KG1 (cell line): ENCODE measurements around the gene CSNK1E.

Experiments
- DNase-seq: peaks from one replicate; lab custom pipeline; 2025; lab: John Stamatoyannopoulos, UW

CSNK1E gene

DNA sequence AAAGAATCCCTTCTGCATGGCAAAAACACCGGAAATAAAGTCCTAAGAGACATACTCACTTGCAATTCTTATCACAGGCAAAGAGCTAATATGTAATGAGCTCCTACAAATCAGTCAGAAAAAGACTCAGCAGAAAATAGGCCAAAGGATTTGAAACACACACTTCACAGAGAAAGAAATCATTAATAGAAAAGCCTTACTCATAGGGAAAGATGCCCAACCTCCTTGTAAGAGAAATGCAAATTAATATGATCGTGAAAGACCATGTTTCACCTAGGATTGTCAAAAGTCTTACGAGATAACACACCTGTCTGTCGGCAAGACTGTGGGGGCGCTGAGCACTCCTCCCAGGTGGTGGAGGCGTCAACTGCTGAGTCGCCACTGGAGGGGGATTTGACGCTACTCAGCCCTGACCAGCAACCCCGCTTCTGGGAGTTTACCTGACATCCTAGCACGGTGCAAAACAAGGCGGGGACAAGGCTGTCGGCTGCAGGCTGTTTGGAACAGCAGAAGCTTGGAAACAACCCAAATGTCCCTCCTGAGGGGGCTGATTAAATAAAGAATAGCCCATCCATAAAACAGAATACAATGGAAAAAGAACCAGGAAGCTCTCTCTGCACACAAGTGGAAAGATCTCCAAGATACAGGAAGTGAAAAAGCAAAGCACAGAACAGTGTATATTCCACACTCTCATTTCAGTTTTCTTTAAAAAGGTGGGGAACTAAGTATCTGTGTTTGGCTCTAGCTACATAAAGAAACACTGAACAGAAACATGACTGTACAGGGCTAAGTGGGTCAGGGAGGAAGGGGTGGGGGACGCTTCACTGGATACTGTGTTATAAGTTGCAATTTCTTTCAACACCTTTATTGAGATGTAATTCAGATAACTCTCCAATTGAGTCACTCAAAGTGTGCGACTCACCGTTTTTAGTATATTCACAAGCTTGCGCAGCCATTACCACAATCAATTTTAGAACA is 11.5 kb downstream of the CSNK1E start:
- no peak for DNase-seq

DNA sequence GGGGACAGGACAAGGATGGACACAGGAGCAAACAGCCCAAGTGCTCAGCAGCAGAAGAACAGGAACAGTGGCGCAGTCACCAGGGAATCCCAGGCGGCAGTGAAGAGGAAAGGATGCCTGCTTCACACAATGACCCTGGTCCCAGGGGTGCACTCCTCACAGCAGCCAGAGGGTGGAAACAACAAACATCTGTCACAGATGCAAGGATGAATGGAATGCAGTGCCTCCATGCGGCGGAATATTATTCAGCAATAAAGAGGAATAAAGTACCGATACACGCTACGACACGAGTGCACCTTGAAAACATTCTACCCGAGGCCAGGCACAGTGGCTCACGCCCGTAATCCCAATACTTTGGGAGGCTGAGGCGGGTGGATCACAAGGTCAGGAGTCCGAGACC is 12.7 kb downstream of the CSNK1E start:
- no peak for DNase-seq

DNA sequence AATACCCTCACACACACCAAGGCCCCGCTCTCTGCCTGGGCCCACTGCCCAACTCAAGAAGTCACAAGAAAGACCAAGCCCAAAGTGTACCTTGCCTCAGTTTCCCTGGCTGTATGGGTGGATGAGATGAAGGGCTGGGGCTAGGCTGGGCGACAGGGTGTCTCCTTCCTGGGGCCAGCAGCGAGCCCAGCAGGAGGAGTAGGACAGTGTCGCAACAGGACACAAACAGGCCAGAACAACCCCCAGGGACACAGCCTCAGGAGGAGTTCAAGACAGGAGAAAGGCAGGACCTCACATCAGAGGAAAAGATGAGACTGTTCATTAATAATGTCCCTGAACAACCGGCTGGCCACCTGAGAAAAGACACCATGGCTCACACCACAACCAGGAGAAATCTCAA is 13.3 kb downstream of the CSNK1E start:
- no peak for DNase-seq

DNA sequence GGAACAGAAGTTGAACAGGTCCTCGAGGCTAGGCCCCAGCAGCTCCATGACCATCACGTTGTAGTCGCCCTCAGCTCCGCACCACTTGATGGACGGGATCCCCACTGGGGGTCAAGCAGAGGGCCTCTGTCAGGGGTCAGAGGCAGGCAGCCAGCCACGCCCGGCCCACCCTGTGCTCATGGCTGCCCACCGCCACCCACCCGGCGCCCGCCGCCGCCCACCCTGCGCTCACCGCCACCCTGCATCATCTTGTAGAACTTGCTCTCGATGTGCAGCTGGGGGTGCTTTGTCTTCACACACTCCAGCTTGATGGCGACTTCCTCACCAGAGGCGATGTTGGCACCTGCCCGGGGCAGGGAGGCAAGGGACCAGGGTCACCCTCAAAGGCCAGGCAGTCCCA is 14.3 kb downstream of the CSNK1E start:
- DNase-seq, result no peak

DNA sequence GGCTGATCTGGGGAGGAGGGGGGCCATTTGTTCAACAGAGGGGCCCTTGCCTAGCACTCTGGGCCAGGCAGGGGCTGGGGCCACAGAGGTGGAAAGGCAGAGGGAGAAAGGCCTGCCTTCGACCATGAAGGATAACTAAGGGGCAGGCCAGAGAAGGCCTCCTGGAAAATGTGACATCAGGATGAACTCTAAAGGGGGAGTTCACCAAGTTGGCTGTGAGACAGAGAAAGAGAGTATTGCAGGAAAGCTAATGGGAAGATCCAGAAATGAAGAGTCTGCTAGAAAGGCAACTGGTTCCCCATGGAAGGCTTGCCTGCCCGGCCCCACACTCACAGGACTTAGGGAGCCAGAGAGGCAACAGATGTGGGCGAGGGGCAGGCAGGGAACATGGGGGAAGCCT is 16.3 kb downstream of the CSNK1E start:
- no peak for DNase-seq

DNA sequence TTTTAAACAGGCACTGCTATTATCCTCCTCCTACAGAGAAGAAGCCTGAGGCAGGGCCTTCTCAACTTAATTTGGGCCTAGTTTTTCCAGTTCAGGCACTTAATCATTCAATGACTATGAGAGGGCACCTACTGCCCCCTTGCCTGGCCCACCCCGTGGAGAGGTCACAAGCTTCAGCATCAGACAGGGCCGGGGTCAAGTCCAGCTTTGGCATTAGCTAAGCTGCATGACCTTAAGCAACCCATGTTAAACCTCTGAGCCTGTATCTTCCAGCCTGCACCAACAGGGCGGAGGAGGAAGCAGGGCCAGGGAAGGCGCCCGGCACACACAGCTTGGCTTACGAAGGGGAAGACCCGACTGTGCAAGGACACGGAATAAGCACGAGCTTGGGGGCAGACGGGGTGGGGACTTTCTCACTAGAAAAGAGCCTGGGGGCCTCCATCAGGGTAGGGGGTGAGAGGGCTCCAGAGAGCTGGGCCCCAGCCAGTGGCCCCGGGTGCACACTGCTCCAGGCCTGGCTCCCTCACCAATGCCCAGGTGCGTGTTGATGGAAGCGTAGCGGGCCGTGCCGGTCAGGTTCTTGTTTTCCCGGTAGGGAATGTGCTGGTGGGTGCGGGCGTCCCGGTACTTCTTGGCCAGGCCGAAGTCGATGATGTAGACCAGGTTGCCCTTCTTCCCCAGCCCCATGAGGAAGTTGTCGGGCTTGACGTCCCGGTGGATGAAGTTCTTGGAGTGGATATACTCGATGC is 16.9 kb downstream of the CSNK1E start:
- DNase-seq, result no peak

DNA sequence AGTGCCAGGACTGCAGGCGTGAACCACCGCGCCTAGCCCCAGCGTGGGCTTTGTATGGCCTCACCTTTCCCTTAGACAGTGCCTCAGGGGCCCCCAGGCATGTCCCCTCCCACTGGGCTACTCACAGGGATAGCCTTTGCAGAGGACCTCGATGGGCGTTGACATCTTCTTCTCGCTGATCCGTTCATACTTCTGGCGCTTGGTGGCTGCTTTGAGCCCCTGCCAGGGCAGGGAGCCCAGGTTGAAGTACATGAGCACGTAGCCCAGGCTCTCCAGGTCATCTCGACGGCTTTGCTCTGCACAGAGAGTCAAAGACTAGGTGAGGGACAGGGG is 17.5 kb downstream of the CSNK1E start:
- DNase-seq, result no peak

DNA sequence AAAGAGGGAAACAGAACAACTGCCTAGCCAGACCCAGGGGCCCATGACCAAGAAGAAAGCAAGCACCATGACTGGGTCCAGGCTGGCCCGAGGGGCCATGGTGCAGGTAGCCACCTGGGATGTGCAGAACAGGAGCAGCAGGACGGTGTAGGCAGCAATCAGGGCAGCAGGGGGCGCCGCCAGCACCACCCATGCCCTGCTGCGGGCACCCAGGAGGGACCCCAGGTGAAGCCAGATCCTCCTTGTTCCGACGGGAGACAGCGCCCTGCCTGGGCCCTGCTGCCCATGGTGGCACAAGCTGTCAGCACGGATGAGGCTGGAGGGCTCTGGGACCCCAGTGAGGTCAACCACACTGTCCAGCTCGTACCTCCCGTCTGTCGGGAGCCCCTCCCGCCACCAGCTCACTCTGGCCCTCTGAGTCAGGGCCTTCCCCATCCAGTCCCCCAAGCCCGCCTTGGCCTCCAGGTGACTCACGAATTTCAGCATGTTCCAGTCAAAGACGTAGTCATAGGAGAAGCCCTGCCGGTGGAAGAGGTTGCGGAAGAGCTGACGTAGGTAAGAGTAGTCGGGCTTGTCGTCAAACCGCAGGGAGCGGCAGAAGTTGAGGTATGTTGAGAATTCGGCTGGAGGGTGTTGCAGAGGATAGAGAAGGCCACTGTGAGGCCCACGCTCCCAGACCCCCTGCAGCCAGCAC is 18.8 kb downstream of the CSNK1E start:
- no peak for DNase-seq

DNA sequence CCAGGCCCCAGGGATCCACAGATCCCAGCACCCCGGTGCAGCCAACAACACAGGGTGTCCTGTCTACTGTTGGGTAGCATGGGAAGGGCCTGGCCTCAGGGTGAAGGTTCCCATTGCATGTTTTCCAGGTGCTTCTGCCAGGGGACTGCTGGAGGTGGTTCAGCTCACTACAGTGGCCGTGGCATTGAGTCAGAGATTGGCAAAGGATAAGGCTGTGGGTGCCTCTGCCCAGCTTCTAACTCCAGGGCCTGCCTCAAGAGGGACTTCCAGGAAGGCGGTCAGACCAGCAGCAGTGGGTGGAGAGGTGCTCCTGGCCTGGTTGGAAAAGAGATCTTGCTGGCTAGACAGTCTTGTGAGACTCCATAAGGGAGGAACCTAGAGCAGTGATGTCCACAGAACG is 20.9 kb downstream of the CSNK1E start:
- no peak for DNase-seq

DNA sequence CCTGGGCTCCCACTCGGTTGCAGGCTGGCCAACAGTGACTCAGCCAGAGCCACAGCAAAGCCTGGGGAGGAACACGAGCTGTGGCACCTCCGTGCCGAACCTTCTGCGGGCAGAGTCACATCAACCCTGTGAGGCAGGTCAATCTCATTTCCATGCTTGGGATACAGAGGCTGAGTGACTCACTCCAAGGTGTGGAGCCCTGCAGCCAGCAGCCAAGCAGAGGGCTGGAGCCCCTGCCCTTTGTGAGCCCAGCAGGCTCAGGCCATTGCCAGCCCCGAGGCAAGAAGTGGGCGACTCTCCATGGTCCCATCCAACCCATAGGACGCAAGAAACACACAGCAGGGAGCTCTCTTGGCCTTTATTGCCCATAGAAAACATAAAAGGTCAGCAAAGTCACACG is 21.4 kb downstream of the CSNK1E start:
- no peak for DNase-seq

DNA sequence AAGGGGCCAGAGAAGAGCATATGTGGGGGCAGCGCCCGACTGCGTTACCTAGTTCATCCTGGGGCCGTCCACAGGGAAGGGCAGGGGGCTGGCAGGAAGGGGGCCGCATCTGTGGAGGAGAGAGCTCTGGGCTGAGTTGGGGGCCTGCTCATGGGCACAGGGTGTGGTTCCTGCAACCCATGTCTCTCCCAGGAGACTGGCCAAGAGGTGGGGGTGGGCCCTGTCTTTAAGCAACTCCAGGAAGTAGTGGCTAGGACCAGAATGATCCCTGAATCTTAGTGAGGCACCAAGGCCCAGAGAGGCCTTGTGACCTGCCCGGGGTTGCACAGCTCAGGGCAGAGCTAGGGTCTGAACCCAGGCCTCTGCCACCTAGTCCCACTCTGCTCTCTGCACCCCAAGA is 21.9 kb downstream of the CSNK1E start:
- DNase-seq, result no peak

DNA sequence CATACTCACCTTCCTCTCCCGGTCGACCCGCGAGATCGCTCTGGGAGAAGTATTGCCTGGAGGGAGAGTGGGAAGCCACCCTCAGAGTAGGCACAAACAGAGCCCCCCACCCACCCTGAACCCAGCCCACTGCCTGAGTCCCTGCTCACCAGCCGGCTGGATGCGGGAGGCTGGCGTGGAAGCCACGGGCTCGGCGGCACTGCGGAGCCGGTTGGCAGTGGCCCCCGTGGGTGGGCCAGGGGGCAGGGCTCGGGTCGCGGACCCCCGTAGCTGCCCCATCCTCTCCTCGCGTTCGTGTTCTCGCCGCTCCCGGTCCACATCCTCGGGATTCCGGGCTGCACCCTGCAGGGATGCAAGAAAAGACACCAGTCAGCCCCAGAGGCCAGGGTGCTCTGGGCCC is 23.0 kb downstream of the CSNK1E start:
- no peak for DNase-seq

DNA sequence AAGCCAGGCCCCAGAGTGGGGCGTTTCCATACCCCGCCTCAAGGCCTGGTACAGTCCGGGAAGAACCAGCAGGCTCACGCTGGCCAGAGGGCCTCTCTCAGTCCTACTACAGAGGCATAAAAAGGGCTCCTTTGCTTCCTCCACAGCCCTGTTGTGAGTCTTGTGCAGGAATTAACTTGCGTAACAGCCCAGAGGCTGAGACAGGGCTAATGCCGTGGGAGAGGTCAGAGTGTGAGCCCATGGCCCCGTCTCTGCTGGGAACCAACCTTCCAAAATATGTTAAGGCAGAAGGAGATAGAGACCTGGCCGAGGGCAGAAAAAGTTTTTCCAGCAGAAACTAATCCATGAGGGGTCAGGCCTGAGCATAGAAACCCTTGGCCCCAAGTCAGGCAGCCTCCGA is 24.5 kb downstream of the CSNK1E start:
- no peak for DNase-seq

DNA sequence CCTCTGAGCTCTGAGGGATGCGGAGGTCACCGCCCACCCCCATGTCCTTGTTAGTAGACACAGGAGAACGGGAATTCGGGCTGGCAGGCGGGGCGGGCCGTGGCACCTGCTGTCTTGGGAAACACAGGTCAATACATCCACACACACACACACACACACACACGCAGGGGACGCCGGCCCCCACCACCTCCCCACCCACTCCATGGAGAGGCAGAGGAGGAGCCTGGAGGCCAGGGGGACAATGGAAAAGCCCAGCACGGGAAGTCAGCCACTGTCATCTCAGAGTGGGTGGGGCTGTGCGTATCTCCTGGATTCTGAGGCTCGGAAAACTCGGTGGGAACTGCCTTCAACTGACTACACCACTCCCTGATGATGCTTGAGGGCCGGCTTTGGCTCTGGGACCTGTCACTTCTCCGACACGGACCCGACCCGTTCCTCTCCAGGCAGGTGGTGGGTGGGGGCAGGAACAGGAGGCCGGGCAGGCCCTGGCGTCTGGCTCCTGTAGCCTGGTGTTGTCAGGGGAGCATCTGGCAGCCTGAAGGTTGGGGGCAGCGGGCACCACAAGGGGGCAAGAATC is 25.9 kb downstream of the CSNK1E start:
- DNase-seq, result no peak

DNA sequence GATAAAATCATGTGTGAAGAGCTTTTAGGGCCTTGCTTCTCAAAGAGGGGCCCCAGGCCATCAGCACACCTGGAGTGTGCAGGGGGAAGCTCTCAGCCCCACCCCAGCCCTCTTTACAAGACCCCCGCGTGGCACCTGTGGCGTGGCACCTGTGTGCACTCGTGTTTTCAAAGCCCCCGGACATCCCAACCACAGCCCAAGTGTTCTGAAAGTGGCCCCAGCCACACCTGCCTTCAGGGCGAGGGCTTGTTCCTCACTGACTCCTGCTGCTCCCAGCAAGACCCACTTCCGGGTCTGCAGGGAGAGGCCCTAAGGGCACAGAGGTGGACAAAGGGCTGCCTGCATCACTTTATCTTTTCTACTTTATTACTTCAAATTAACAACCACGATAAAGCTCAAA is 26.9 kb downstream of the CSNK1E start:
- DNase-seq, result no peak

DNA sequence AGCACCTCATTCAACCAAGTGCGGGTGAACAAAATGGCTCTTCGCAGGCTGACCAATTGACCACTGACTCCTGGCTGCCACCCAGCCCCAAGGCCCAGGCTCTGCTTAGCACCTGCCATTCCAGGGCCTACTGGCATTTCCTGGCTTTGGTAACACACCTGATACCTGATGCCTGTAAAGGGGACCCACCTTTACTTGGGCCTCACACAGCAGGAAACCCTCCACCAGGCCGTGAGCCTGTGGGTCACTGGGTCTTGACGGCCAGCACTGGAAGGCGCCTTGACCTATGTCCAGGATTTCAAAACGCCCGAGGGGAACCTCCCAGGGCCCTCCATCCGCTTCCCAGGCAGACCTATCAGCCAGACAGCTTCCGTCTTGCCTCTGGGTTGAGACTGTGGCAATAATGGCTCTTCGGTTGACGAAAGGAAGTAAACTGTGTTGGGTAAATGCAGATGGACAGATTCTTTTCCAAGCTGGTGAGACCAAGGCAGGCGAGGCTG is 27.6 kb downstream of the CSNK1E start:
- no peak for DNase-seq

DNA sequence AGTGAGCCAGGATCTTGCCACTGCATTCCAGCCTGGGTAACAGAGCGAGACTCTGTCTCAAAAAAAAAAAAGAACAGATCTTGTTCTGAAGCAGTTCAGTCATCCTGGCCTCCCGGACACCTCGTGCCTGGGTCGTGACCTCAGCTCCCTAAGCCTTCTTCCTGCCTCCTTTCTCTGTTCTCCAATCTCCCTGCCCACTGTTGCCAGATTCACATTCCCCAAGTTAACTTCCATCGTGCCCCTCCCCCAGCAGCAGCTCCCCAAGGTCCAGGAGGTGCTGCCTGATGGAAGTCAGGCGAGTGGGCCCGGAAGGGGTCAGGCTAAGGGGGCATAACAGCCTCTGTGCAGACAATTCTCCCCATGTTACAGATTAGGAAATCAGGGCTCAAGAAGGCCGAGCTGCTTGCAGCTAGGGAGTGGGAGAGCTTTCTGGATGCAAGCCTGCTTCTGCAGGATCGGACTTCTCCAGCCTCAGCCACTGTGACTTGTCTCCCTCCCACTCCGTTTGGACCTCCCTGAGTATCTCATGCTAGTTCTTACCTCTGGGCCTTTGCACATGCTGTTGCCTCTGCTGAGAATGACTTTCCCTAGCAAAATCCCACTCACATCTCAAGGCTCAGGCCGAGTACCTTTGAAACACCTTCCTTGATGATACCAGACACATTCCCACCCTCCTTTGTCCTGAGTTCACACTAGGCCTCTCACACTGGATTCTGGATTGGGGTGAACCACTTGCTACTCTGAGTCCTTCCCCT is 30.1 kb downstream of the CSNK1E start:
- DNase-seq, result no peak

DNA sequence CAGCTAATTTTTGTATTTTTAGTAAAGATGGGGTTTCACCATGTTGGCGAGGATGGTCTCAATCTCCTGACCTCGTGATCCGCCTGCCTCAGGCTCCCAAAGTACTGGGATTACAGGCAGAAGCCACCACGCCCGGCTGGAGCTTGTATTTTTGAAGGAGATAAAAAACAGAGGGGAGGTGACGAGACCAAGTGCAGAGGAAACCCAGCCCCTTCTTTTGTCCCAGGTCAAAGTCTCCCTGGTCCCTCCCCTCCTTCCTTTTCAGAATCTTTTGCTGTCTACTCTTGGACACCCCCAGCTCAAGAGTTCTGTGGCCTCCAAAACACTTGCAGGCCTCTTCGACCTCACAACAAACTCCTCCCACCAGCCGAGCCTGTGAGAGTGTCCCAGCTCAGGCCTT is 32.2 kb downstream of the CSNK1E start:
- no peak for DNase-seq

DNA sequence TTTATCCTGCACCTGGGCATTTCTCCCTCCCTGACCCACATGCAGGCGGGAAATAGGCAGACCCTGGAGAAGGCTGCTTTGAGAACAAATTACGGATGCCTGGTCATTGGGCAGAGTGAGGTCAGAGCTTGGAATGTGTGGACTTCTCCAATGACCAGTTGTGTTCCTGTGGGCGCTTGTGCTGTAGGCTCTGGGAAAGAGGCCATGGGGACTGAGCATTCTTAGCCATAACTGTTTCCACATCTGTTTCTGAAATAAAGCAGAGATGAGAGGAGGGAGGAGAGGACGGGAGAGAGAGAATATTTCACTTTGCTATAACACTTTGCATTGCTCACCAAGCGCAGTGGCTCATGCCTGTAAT is 33.2 kb downstream of the CSNK1E start:
- DNase-seq, result no peak

DNA sequence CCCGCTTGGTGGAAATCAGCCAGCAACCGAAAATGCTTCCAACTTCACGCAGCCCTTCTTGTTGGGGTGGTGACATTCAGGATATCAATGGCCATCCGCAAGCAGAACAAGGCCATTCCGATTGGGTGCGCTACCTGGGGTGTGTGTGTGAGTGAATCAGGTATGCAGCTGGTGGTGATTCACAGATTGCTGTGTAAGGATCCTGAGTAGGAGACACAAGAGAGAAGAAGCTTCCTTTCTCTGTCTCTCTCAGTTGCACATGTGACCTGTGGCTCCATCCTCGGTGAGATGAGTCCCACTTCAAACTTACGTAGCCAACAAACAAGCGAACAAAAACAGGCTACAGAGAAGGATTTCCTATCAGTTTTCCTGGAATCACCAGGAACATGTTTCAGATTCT is 34.8 kb downstream of the CSNK1E start:
- no peak for DNase-seq

DNA sequence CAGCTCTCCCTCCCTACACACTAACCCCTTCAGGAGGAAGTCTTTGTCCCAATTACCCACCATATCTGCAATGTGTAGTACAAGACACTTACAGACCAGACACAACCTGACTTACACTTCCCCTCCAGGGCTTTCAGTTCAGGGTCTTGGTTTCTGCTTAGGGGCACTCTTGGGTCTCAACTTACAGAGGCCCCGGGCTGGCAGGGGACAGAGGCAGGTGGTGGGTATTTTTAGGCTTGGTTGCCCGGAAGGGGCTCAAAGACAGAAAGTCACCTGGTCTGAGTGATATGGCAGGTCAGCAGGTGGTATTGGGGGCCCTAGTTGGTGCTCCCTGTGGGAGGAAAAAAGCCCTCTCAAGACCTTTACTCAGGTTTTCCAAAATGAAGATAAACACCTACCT is 41.1 kb downstream of the CSNK1E start:
- DNase-seq, result no peak
